ENCODE data around the gene MARCHF4. TPM values are rescaled to one million over a fixed set of nuclear protein-coding genes. Genes with fewer than 3 reads are reported as not detected.

Gene MARCHF4
- total RNA-seq, 4 donors from 2014 or later: not detected

GRCh38 chr2:216410550-216410949, 38.3 kb upstream of the MARCHF4 start:
- no peaks in the 10 kb centered on the region for H3K9me3 ChIP-seq
- intact Hi-C loops (cut with DNase I): no loop called here
- H3K4me1 ChIP-seq: peaks cover 0 to 18% (median 7%) of the 10 kb centered on the region in 3 donors
- WGBS, 2 donors: 89 to 91% methylated on average over 7 of the region's 7 CpGs
- no peak for DNase-seq
- H3K27ac ChIP-seq: no peak overlapping the region
- no peak overlapping the region for H3K4me3 ChIP-seq
- peaks cover 0 to 21% (median 0%) of the 10 kb centered on the region in 4 donors for H3K27me3 ChIP-seq
- H3K36me3 ChIP-seq: peaks cover 0 to 11% (median 0%) of the 10 kb centered on the region in 3 donors
- no peak for TF ChIP-seq POLR2A (IDR thresholded peaks at IDR 0.05)
- no peak for TF ChIP-seq CTCF (IDR thresholded peaks at IDR 0.05)

GRCh38 chr2:216408426-216409290, 36.4 kb upstream of the MARCHF4 start:
- H3K27me3 ChIP-seq: peaks cover 0 to 21% (median 0%) of the 10 kb centered on the region in 4 donors
- DNase-seq: no peak
- intact Hi-C loops (cut with DNase I): no loop called here
- 63 to 65% methylated on average over 10 to 11 of the region's 11 CpGs for WGBS, 2 donors
- H3K36me3 ChIP-seq: no peaks in the 10 kb centered on the region
- H3K27ac ChIP-seq: no peak overlapping the region
- no peak overlapping the region for H3K4me3 ChIP-seq
- no peaks in the 10 kb centered on the region for H3K9me3 ChIP-seq
- TF ChIP-seq POLR2A (IDR thresholded peaks at IDR 0.05): no peak
- TF ChIP-seq CTCF (IDR thresholded peaks at IDR 0.05): no peak
- peaks cover 0 to 16% (median 7%) of the 10 kb centered on the region in 3 donors for H3K4me1 ChIP-seq

- no peaks in the 10 kb centered on the region for H3K36me3 ChIP-seq
- intact Hi-C loops (cut with DNase I): no loop called here
Observed at GRCh38 chr2:216406826-216407225, 34.5 kb upstream of the MARCHF4 start.

GRCh38 chr2:216405588-216405987, 33.3 kb upstream of the MARCHF4 start:
- H3K4me1 ChIP-seq: no peaks in the 10 kb centered on the region
- TF ChIP-seq POLR2A (IDR thresholded peaks at IDR 0.05) (no peak), CTCF (IDR thresholded peaks at IDR 0.05) (no peak)
- peaks cover 0 to 21% (median 0%) of the 10 kb centered on the region in 4 donors for H3K27me3 ChIP-seq
- no peak overlapping the region for H3K27ac ChIP-seq
- intact Hi-C loops (cut with DNase I): no loop called here
- no peaks in the 10 kb centered on the region for H3K36me3 ChIP-seq
- no peaks in the 10 kb centered on the region for H3K9me3 ChIP-seq
- DNase-seq: no peak
- WGBS, 2 donors: 48 to 55% methylated on average over 7 of the region's 7 CpGs
- H3K4me3 ChIP-seq: no peak overlapping the region

More at GRCh38 chr2:216406826-216407225, 34.5 kb upstream of the MARCHF4 start:
- TF ChIP-seq POLR2A (IDR thresholded peaks at IDR 0.05): no peak
- no peak for TF ChIP-seq CTCF (IDR thresholded peaks at IDR 0.05)
- WGBS, 2 donors: 63 to 80% methylated on average over 2 to 3 of the region's 3 CpGs
- Histone ChIP-seq H3K27me3 (peaks cover 0 to 21% (median 0%) of the 10 kb centered on the region in 4 donors), H3K9me3 (no peaks in the 10 kb centered on the region), H3K4me1 (peaks cover 0 to 2% (median 0%) of the 10 kb centered on the region in 3 donors), H3K4me3 (no peak overlapping the region), H3K27ac (no peak overlapping the region)
- no peak for DNase-seq

GRCh38 chr2:216404010-216404618, 31.8 kb upstream of the MARCHF4 start:
- Histone ChIP-seq H3K36me3 (no peaks in the 10 kb centered on the region), H3K4me3 (no peak overlapping the region)
- WGBS, 2 donors: 63 to 67% methylated on average over 4 to 5 of the region's 5 CpGs

More at GRCh38 chr2:216404010-216404618, 31.8 kb upstream of the MARCHF4 start:
- H3K27ac ChIP-seq: no peak overlapping the region
- intact Hi-C loops (cut with DNase I): no loop called here
- peak; percentile 54 to 85 (median 79) for TF ChIP-seq CTCF (IDR thresholded peaks at IDR 0.05)
- TF ChIP-seq POLR2A (IDR thresholded peaks at IDR 0.05): no peak
- H3K9me3 ChIP-seq: no peaks in the 10 kb centered on the region
- H3K4me1 ChIP-seq: no peaks in the 10 kb centered on the region
- no peak for DNase-seq
- peaks cover 0 to 21% (median 0%) of the 10 kb centered on the region in 4 donors for H3K27me3 ChIP-seq
